Common myeloid progenitor, CD34-positive (primary cell): ENCODE measurements around the gene ASTN1.

ENCODE experiments used
- CTCF ChIA-PET: fragments of 350-600 bp; sonication (Branson Sonifier 250); formaldehyde crosslinking; loops from one replicate; lab custom pipeline; 2021; ENCODE audit warnings: antibody characterized with exemption; lab: Charles Lee
- POLR2A ChIA-PET: fragments of 350-600 bp; sonication (Branson Sonifier 250); formaldehyde crosslinking; loops from one replicate; lab custom pipeline; 2021; ENCODE audit warnings: antibody characterized with exemption; lab: Charles Lee
- DNase-seq, 3 donors: peaks; one replicate each; pipeline versions ENCODE4 v3.0.0 to v3.0.0-alpha.2; 2013
- H3K27ac ChIP-seq, 2 experiments: 1 replicate in 1 of 2; 2 replicates in 1 of 2; pipeline ENCODE4 v1.7.0; 2013; ENCODE audit warnings: inconsistent platforms in 2 of 2, low read length in 2 of 2, mild to moderate bottlenecking in 2 of 2, low read depth in 1 of 2, moderate library complexity in 1 of 2; ENCODE audit not compliant: severe bottlenecking in 2 of 2, insufficient read depth in 1 of 2, poor library complexity in 1 of 2
- H3K27me3 ChIP-seq, 5 experiments: replicated peaks in 2 of 5; 1 replicate in 3 of 5; 2 replicates in 2 of 5; pipeline versions ENCODE4 v1.6.1 to v1.7.0; 2013; ENCODE audit warnings: low read length in 4 of 5, mild to moderate bottlenecking in 2 of 5, moderate library complexity in 2 of 5, inconsistent platforms in 1 of 5; ENCODE audit not compliant: insufficient read depth in 5 of 5, control insufficient read depth in 4 of 5
- H3K36me3 ChIP-seq, 4 experiments: 1 replicate in 2 of 4; 2 replicates in 2 of 4; pipeline versions ENCODE4 v1.6.1 to v1.7.0; 2013; ENCODE audit warnings: low read length in 3 of 4, control low read depth in 1 of 4, mild to moderate bottlenecking in 1 of 4; ENCODE audit not compliant: control insufficient read depth in 4 of 4, insufficient read depth in 4 of 4
- H3K4me1 ChIP-seq, 4 experiments: 1 replicate in 3 of 4; 2 replicates in 1 of 4; pipeline versions ENCODE4 v1.6.1 to v1.7.1; 2013; ENCODE audit warnings: low read length in 3 of 4, mild to moderate bottlenecking in 3 of 4, control low read depth in 1 of 4, inconsistent platforms in 1 of 4, moderate library complexity in 1 of 4; ENCODE audit not compliant: control insufficient read depth in 4 of 4, insufficient read depth in 4 of 4; ENCODE audit errors: control extremely low read depth in 1 of 4
- H3K4me3 ChIP-seq, 7 experiments: 1 replicate in 4 of 7; 2 replicates in 3 of 7; pipeline versions ENCODE4 v1.5.1 to v1.7.0; 2013; ENCODE audit warnings: mild to moderate bottlenecking in 7 of 7, low read length in 6 of 7, moderate library complexity in 6 of 7, inconsistent platforms in 2 of 7, low read depth in 2 of 7, control low read depth in 1 of 7; ENCODE audit not compliant: insufficient read depth in 4 of 7, control insufficient read depth in 1 of 7; ENCODE audit errors: extremely low read depth in 1 of 7
- H3K9me3 ChIP-seq, 5 experiments: 1 replicate in 4 of 5; 2 replicates in 1 of 5; pipeline versions ENCODE4 v1.6.1 to v1.7.1; 2013; ENCODE audit warnings: low read length in 4 of 5, mild to moderate bottlenecking in 2 of 5, inconsistent platforms in 1 of 5, low read depth in 1 of 5, moderate library complexity in 1 of 5; ENCODE audit not compliant: control insufficient read depth in 4 of 5, insufficient read depth in 2 of 5; ENCODE audit errors: control extremely low read depth in 1 of 5
- WGBS: methylation state at CpG from one replicate; pipeline ENCODE4 v1.1.5; 2013; ENCODE audit not compliant: insufficient coverage; 5-methylcytosine and 5-hydroxymethylcytosine counted together

ASTN1 gene

DNA sequence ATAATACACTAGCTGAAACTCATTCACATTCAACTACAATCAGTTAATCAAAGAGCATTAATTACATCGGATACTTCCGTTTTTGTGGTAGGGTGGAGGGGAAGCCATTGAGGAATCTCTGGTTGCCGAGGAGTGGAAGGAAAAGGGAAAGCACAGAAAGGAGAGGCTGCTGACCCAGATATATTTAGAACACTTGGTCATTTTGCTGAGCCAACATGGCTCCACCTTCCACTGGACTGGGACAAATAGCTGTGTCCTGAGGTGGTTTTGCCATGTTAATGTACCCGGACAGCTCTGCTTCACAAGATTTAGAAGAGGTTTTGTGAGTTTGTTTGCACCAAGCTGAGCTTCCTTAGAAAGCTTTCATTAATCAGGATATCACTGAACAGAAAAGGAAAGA lies 26.2 kb downstream of the ASTN1 start:
- Histone ChIP-seq H3K4me1 (no peaks in the 10 kb centered on the region), H3K27me3 (no peaks in the 10 kb centered on the region), H3K27ac (no peak overlapping the region), H3K36me3 (no peaks in the 10 kb centered on the region), H3K4me3 (no peak overlapping the region), H3K9me3 (no peaks in the 10 kb centered on the region)
- DNase-seq: no peak
- ChIA-PET POLR2A (no interaction called here), CTCF (no interaction called here)
- 100% methylated on average over 1 of the region's 4 CpGs for WGBS

DNA sequence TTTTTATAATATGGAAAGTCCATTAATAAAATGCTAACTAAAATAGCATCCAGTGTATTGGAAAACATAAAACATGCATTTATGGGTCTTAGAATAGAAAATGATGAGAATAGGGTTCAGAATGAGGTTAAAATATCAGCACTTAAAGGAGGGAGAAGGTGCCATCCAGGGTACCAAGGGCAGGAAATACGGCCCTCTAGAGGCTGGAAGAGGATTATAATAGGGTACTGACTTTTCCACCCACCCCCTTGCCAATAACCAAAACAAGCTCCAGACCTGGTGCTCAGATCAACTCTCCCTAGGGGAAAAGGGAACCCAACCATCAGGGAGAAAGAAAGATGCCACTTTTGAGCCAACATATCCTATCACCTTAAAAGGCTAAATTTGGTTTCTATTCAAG lies 26.7 kb downstream of the ASTN1 start:
- no peak overlapping the region for H3K27ac ChIP-seq
- no CpG with 5 or more reads among the region's 1 CpG for WGBS
- DNase-seq: no peak
- POLR2A ChIA-PET: no interaction called here
- no peaks in the 10 kb centered on the region for H3K36me3 ChIP-seq
- CTCF ChIA-PET: no interaction called here
- H3K4me1 ChIP-seq: no peaks in the 10 kb centered on the region
- H3K27me3 ChIP-seq: no peaks in the 10 kb centered on the region
- H3K9me3 ChIP-seq: no peaks in the 10 kb centered on the region
- no peak overlapping the region for H3K4me3 ChIP-seq

DNA sequence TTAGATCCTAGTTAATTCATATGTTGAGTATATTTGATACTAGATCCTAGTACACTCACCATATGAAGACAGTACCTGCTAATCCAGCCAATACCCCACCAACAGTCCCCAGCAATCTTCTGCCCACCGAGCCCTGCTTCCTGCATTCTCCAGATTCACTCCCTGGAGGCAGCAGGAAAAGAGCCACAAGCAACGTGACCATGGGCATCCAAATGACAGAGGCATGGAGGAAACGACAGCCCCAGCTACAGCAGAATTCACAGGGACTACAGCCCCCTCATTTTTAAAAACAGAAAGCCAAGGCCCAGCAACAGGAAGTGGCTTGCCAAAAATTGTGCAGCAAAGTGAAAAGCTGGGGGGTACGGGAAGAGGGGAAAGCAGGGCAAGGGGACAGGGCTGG lies 29.3 kb downstream of the ASTN1 start:
- 33% methylated on average over 1 of the region's 4 CpGs for WGBS
- Histone ChIP-seq H3K4me3 (no peak overlapping the region), H3K36me3 (no peaks in the 10 kb centered on the region), H3K27ac (no peak overlapping the region), H3K4me1 (no peaks in the 10 kb centered on the region), H3K27me3 (no peaks in the 10 kb centered on the region), H3K9me3 (no peaks in the 10 kb centered on the region)
- ChIA-PET CTCF (no interaction called here), POLR2A (no interaction called here)
- no peak for DNase-seq

DNA sequence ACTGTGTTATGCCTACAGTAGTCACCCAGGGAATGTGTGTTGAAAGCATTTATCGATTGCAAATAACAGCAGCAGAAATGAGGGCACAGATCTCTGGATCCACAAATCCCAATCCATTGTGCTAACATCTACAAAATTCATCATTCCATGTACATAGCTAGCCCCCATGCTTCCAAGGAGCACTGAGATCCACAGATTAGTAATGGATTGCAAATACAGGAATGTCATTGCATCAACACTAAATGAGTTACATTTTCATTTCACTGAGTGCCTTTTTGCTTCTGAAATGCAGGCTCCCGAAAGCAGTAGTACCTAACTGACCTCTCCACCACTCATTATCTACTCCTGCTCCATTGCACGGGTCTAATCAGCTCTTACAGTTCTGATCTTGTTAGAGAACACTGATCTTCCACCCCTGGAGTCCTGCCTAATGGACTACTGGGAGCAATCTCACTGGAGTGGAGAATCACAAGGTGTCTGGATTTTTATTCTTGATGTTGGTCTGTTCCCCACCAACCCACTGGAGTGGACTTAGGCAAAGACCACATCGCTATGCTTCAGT lies 30.5 kb downstream of the ASTN1 start:
- Histone ChIP-seq H3K9me3 (no peaks in the 10 kb centered on the region), H3K4me3 (no peak overlapping the region), H3K27me3 (no peaks in the 10 kb centered on the region), H3K4me1 (no peaks in the 10 kb centered on the region), H3K27ac (no peak overlapping the region), H3K36me3 (no peaks in the 10 kb centered on the region)
- 100% methylated on average over 2 of the region's 4 CpGs for WGBS
- ChIA-PET CTCF (interaction anchor here (1.1 kb wide), 1 partner anchor 13 kb away, joined by 3 read pairs; no protein-coding TSS in a partner anchor), POLR2A (no interaction called here)
- DNase-seq: no peak

DNA sequence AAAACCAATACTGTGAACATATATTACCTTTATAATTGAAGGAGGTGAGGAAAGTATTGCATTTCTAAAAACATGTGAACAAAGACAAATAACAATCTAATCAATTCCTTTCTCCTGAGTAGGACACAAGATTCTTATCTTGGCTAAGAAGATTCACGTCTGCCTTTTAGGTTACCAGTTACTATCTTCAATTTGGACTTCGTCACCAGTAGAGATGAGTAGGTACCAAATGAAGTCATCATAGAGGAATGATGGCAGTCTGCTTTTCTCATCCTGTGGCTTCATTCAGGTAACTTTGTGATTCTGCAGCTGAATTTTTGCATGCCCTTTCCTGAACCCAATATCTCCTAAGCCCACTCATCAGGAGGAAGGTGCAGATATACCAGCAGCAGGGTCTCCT lies 32.4 kb downstream of the ASTN1 start:
- DNase-seq: no peak
- no peaks in the 10 kb centered on the region for H3K4me1 ChIP-seq
- CTCF ChIA-PET: no interaction called here
- no peaks in the 10 kb centered on the region for H3K36me3 ChIP-seq
- no peaks in the 10 kb centered on the region for H3K9me3 ChIP-seq
- WGBS: 88% methylated on average over 2 of the region's 2 CpGs
- H3K27me3 ChIP-seq: no peaks in the 10 kb centered on the region
- POLR2A ChIA-PET: no interaction called here
- H3K27ac ChIP-seq: no peak overlapping the region
- H3K4me3 ChIP-seq: no peak overlapping the region

DNA sequence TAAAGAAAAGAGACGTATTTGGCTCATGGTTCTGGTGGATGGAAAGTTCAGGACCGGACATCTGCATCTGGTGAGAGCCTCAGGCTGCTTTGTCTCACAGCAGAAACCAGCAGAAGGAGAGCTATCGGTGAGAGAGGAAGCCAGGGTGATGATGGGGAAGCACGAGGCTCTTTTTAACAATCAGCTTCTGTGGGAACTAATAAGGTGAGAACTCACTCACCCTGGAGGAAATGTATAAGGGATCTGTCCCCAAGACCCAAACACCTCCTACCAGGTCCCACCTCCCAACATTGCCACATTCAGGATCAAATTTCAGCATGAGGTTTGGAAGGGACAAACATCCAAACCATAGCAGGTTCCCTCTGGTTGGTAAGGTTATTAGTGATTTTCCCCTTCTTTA lies 32.8 kb downstream of the ASTN1 start:
- Histone ChIP-seq H3K9me3 (no peaks in the 10 kb centered on the region), H3K27ac (no peak overlapping the region), H3K36me3 (no peaks in the 10 kb centered on the region), H3K4me1 (no peaks in the 10 kb centered on the region), H3K4me3 (no peak overlapping the region), H3K27me3 (no peaks in the 10 kb centered on the region)
- ChIA-PET POLR2A (no interaction called here), CTCF (no interaction called here)
- WGBS: 84% methylated on average over 3 of the region's 4 CpGs
- DNase-seq: no peak

DNA sequence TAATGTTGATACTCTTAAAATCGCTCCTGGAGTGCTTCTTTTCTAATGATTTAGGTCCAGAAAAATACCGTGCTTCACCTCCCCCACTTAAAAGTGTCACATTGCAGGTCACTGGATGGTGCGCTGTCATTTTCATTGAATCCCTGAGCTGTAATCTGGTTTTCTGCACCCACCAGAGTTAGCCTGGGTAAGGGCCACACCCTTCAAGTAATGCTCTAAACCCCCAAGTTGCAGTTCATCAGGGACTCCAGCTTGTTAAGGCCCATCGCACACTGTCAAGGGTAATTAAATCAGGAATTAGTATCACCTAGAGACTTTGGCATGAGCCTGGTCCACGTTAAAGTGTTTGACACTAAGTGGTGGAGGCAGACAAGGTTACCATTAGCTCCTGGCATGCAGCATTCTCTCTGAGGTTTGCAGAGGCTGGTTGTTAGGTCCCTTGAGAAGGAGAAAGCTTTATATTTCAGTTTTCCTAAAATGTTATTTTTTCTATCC lies 34.0 kb downstream of the ASTN1 start:
- POLR2A ChIA-PET: no interaction called here
- H3K4me1 ChIP-seq: no peaks in the 10 kb centered on the region
- no peak overlapping the region for H3K4me3 ChIP-seq
- no peak for DNase-seq
- CTCF ChIA-PET: no interaction called here
- H3K27ac ChIP-seq: no peak overlapping the region
- no peaks in the 10 kb centered on the region for H3K9me3 ChIP-seq
- WGBS: 93% methylated on average over 5 of the region's 5 CpGs
- no peaks in the 10 kb centered on the region for H3K27me3 ChIP-seq
- no peaks in the 10 kb centered on the region for H3K36me3 ChIP-seq
